HepG2 (cell line): ENCODE data around the gene RGS6. TPM values are rescaled to one million over a fixed set of nuclear protein-coding genes. Genes with fewer than 3 reads are reported as not detected.

ENCODE experiments used
- ATAC-seq: fragments of 200-7000 bp; cut with Tn5 transposase; 3 replicates; pipeline ENCODE4 v1.9.1; 2020; ENCODE audit warnings: mild to moderate bottlenecking, moderate library complexity
- BruUV-seq: library from RNA; stranded (reverse); fragments of 400-500 nt; replicated peaks from 2 replicates; lab custom pipeline; 2021; lab: Mats Ljungman, UMichigan
- CTCF ChIA-PET: fragments of 300-600 bp; formaldehyde crosslinking; extraction: SDS; loops from one replicate; lab custom pipeline; 2021; ENCODE audit warnings: low total read pairs, inconsistent platforms, low intra/inter-chr PET ratio; lab: Yijun Ruan, JAX
- POLR2A ChIA-PET: fragments of 350-600 bp; sonication (Branson Sonifier 250); formaldehyde crosslinking; loops from one replicate; lab custom pipeline; 2020; ENCODE audit warnings: antibody characterized with exemption, inconsistent platforms; lab: Yijun Ruan, JAX
- DNase-seq: peaks from one replicate; pipeline ENCODE4 v3.0.0-alpha.2; 2015; ENCODE audit warnings: low spot score
- FAIRE-seq: peaks from 3 replicates; lab custom pipeline; 2011; peaks lifted over from hg19 to GRCh38; lab: Jason Lieb, UNC
- H2AFZ ChIP-seq: one replicate; pipeline ENCODE4 v1.6.1; 2011; ENCODE audit warnings: low read length, inconsistent platforms
- H3K27ac ChIP-seq: fragments of 300-600 bp; 3 replicates; pipeline ENCODE4 v1.8.0; 2011; ENCODE audit warnings: mixed run types, mild to moderate bottlenecking, mixed read lengths, low read length, inconsistent platforms; ENCODE audit not compliant: insufficient read depth; ENCODE audit errors: extremely low read length
- H3K27me3 ChIP-seq, 2 experiments: fragments of 200-600 bp in 1 of 2; 2 replicates in 1 of 2; 3 replicates in 1 of 2; pipeline versions ENCODE4 v1.6.0 to v1.8.0; 2011; ENCODE audit warnings: low read length in 2 of 2, mild to moderate bottlenecking in 2 of 2, moderate library complexity in 2 of 2, inconsistent platforms in 1 of 2; ENCODE audit not compliant: insufficient read depth in 2 of 2, control insufficient read depth in 1 of 2
- H3K36me3 ChIP-seq, 2 experiments: fragments of 200-600 bp in 1 of 2; replicated peaks in 1 of 2; 2 replicates in 1 of 2; 3 replicates in 1 of 2; pipeline versions ENCODE4 v1.5.1 to v1.8.0; 2011; ENCODE audit warnings: low read length in 2 of 2, inconsistent platforms in 1 of 2; ENCODE audit not compliant: insufficient read depth in 2 of 2, control insufficient read depth in 1 of 2
- H3K4me1 ChIP-seq: 2 replicates; pipeline ENCODE4 v1.5.1; 2012; ENCODE audit warnings: low read length, inconsistent platforms; ENCODE audit not compliant: insufficient read depth
- H3K4me2 ChIP-seq: 2 replicates; pipeline ENCODE4 v1.6.0; 2011; ENCODE audit warnings: low read depth, low read length, inconsistent platforms
- H3K4me3 ChIP-seq, 3 experiments: fragments of 200-600 bp in 1 of 3; sonication (generic), shearing (Covaris generic) in 1 of 3; replicated peaks in 1 of 3; 2 replicates each; pipeline ENCODE4 v1.5.1; 2011 to 2016; ENCODE audit warnings: low read length in 3 of 3, inconsistent platforms in 2 of 3, low read depth in 2 of 3, mild to moderate bottlenecking in 2 of 3, control low read depth in 1 of 3, mixed read lengths in 1 of 3; ENCODE audit not compliant: insufficient read depth in 1 of 3
- H3K79me2 ChIP-seq: one replicate; pipeline ENCODE4 v1.6.1; 2011; ENCODE audit warnings: low read length, inconsistent platforms; ENCODE audit not compliant: insufficient read depth
- H3K9ac ChIP-seq: 2 replicates; pipeline ENCODE4 v1.6.0; 2011; ENCODE audit warnings: mild to moderate bottlenecking, low read depth, low read length, inconsistent platforms; ENCODE audit not compliant: insufficient read depth
- H3K9me3 ChIP-seq: 2 replicates; pipeline ENCODE4 v1.5.1; 2012; ENCODE audit warnings: mild to moderate bottlenecking, low read length
- H4K20me1 ChIP-seq: 2 replicates; pipeline ENCODE4 v1.6.0; 2011; ENCODE audit warnings: inconsistent platforms, mild to moderate bottlenecking, low read length, moderate library complexity; ENCODE audit not compliant: insufficient read depth
- ARNTL ChIP-seq: sonication (generic); formaldehyde crosslinking; IDR thresholded peaks from 2 replicates; pipeline ENCODE4 v1.4.0; 2020; ENCODE audit warnings: mild to moderate bottlenecking, missing genetic modification reagents
- BCL6 ChIP-seq: IDR thresholded peaks from 2 replicates; pipeline ENCODE4 v1.6.1; 2016; ENCODE audit warnings: missing genetic modification reagents, missing compliant biosample characterization
- CEBPB ChIP-seq: IDR thresholded peaks from 2 replicates; pipeline ENCODE4 v1.6.1; 2011; ENCODE audit warnings: low read depth, low read length, improper control_type of control experiment, borderline replicate concordance
- ELF3 ChIP-seq: IDR thresholded peaks from 2 replicates; pipeline ENCODE4 v1.6.1; 2016; ENCODE audit warnings: missing genetic modification reagents, missing compliant biosample characterization
- FOXA3 ChIP-seq: IDR thresholded peaks from 2 replicates; pipeline ENCODE4 v1.6.1; 2016; ENCODE audit warnings: missing genetic modification reagents, missing compliant biosample characterization
- HMG20B ChIP-seq: conservative IDR thresholded peaks from 2 replicates; pipeline ENCODE4 v1.6.1; 2016; ENCODE audit warnings: missing genetic modification reagents, missing compliant biosample characterization
- LBX2 ChIP-seq: sonication (generic); formaldehyde crosslinking; IDR thresholded peaks from 2 replicates; pipeline ENCODE4 v1.5.0; 2020; ENCODE audit warnings: missing genetic modification reagents, mild to moderate bottlenecking, borderline replicate concordance
- MZF1 ChIP-seq: sonication (generic); formaldehyde crosslinking; IDR thresholded peaks from 2 replicates; pipeline ENCODE4 v1.8.1; 2023; ENCODE audit warnings: mild to moderate bottlenecking, missing genetic modification reagents, borderline replicate concordance
- NFYB ChIP-seq: sonication (generic); formaldehyde crosslinking; IDR thresholded peaks from 2 replicates; pipeline ENCODE4 v1.4.0; 2020; ENCODE audit warnings: missing genetic modification reagents
- RBM22 ChIP-seq: fragments of 200-400 bp; formaldehyde crosslinking; optimal IDR thresholded peaks from 2 replicates; pipeline ENCODE3; 2017; ENCODE audit warnings: mild to moderate bottlenecking, low read length, moderate library complexity
- TBL1XR1 ChIP-seq: fragments of 150-350 bp; IDR thresholded peaks from 2 replicates; pipeline ENCODE4 v1.6.1; 2014; ENCODE audit warnings: borderline replicate concordance, low read length; ENCODE audit not compliant: partially characterized antibody
- TEF ChIP-seq: sonication (generic); formaldehyde crosslinking; IDR thresholded peaks from 2 replicates; pipeline ENCODE4 v1.5.0; 2020; ENCODE audit warnings: missing genetic modification reagents
- ZC3H4 ChIP-seq: sonication (generic); formaldehyde crosslinking; IDR thresholded peaks from 2 replicates; pipeline ENCODE4 v1.4.0; 2020; ENCODE audit warnings: missing genetic modification reagents, borderline replicate concordance
- ZNF570 ChIP-seq: sonication (generic); formaldehyde crosslinking; IDR thresholded peaks from 2 replicates; pipeline ENCODE4 v1.4.0; 2020; ENCODE audit warnings: mild to moderate bottlenecking, missing genetic modification reagents, borderline replicate concordance
- ZNF605 ChIP-seq: sonication (generic); formaldehyde crosslinking; IDR thresholded peaks from 2 replicates; pipeline ENCODE4 v1.8.0; 2022; ENCODE audit warnings: mild to moderate bottlenecking, missing genetic modification reagents
- ZNF646 ChIP-seq: sonication (generic); formaldehyde crosslinking; IDR thresholded peaks from 2 replicates; pipeline ENCODE4 v1.9.0; 2021; ENCODE audit warnings: mild to moderate bottlenecking, missing genetic modification reagents
- WGBS: methylation state at CpG from one replicate; pipeline ENCODE4 v1.1.6; 2017; ENCODE audit warnings: low lambda C conversion rate; 5-methylcytosine and 5-hydroxymethylcytosine counted together
- in situ Hi-C: cut with HindIII; loops from 2 replicates; pipeline ENCODE4 v1.10.0; 2017; ENCODE audit warnings: low pct_unique_long_range_greater_than_20kb; ENCODE audit not compliant: extremely low pct_ligation_motif_present
- intact Hi-C: fragments of 100-400 bp; cut with micrococcal nuclease; formaldehyde crosslinking; loops from one replicate; pipeline ENCODE4 v1.10.0; 2022; ENCODE audit not compliant: unreplicated experiment
- polyA plus RNA-seq, 8 experiments: library from polyadenylated mRNA; depleted of rRNA in 3 of 8; stranded (reverse) in 7 of 8; unstranded in 1 of 8; fragments of >200 nt; fragmentation: Illumina TruSeq in 4 of 8; extraction: Trizol in 4 of 8; gene quantifications; 2 replicates each; pipeline versions ENCODE4 v1.2.1 to v1.2.3, GENCODE V29; 2011 to 2016; ENCODE audit warnings: low read depth in 4 of 8, missing spikeins in 1 of 8, mixed read lengths in 1 of 8; ENCODE audit not compliant: insufficient read depth in 1 of 8
- total RNA-seq, 5 experiments: library from RNA; depleted of rRNA; stranded (reverse); fragments of >200 nt; fragmentation: Illumina TruSeq; extraction: Trizol; gene quantifications; 2 replicates each; pipeline ENCODE4 v1.2.3, GENCODE V29; 2016; ENCODE audit warnings: low read depth in 1 of 5

RGS6 gene
- total and polyA plus RNA-seq, 2 of the 13 experiments (the other 11 are each of a cell fraction or from before 2014, with no cell fraction given), result not detected

- TF ChIP-seq NFYB (CRISPR knock-in tag) (no peak), HMG20B (no peak), LBX2 (CRISPR knock-in tag) (no peak), MZF1 (CRISPR knock-in tag) (no peak), ZNF570 (no peak), CEBPB (no peak), BCL6 (CRISPR knock-in tag) (no peak), FOXA3 (CRISPR knock-in tag) (no peak), TEF (CRISPR knock-in tag) (no peak)
Measured at GRCh38 chr14:72597252-72598233, 665.3 kb downstream of the RGS6 start (continued).

- WGBS, result no CpG with 5 or more reads among the region's 5 CpGs
- no peaks in the 10 kb centered on the region for H3K4me1 ChIP-seq
- no peaks in the 10 kb centered on the region for H3K9me3 ChIP-seq
- DNase-seq (no peak), ATAC-seq (no peak), FAIRE-seq (no peak)
- in situ Hi-C loops (no loop called here), intact Hi-C loops (no loop called here)
- no peak overlapping the region for H3K4me2 ChIP-seq
- POLR2A ChIA-PET, result no interaction called here
- no peak overlapping the region for H2AFZ ChIP-seq
- no peaks in the 10 kb centered on the region for H4K20me1 ChIP-seq
- no peak overlapping the region for H3K4me3 ChIP-seq
- H3K27me3 ChIP-seq, result peaks cover 2 to 42% of the 10 kb centered on the region in 2 experiments; a peak in 3 of 5 replicates
- no peaks in the 10 kb centered on the region for H3K79me2 ChIP-seq
- BruUV-seq, result no TSS peak
- no peak overlapping the region for H3K27ac ChIP-seq
- no peak overlapping the region for H3K9ac ChIP-seq
- CTCF ChIA-PET, result no interaction called here
- H3K36me3 ChIP-seq, result no peaks in the 10 kb centered on the region
- TF ChIP-seq ELF3 (no peak), ZNF646 (CRISPR knock-in tag) (no peak), RBM22 (no peak), ZNF605 (CRISPR knock-in tag) (no peak), TBL1XR1 (no peak), ARNTL (CRISPR knock-in tag) (no peak), ZC3H4 (CRISPR knock-in tag) (no peak)
Measured at GRCh38 chr14:72598306-72598705, 666.1 kb downstream of the RGS6 start.
